ENCODE data around the gene MFAP3L.

GRCh38 chr4:169968999-169969398 is 57.2 kb downstream of the MFAP3L start:
- TF ChIP-seq OSR1 (CRISPR knock-in tag; IDR thresholded peaks at IDR 0.05) (no peak), CSDC2 (CRISPR knock-in tag; IDR thresholded peaks at IDR 0.05) (no peak), ZFP30 (CRISPR knock-in tag; IDR thresholded peaks at IDR 0.05) (no peak), ESRRG (CRISPR knock-in tag; IDR thresholded peaks at IDR 0.05) (no peak), ZFP3 (CRISPR knock-in tag; IDR thresholded peaks at IDR 0.05) (no peak), ZC3H10 (CRISPR knock-in tag; IDR thresholded peaks at IDR 0.05) (no peak), ZNF70 (CRISPR knock-in tag; IDR thresholded peaks at IDR 0.05) (no peak), ISL1 (CRISPR knock-in tag; IDR thresholded peaks at IDR 0.05) (peak; percentile 59), ZNF8 (CRISPR knock-in tag; IDR thresholded peaks at IDR 0.05) (no peak), RARB (CRISPR knock-in tag; IDR thresholded peaks at IDR 0.05) (no peak), TCF4 (CRISPR knock-in tag; IDR thresholded peaks at IDR 0.05; ENCODE audit: borderline replicate concordance) (no peak), GLIS3 (CRISPR knock-in tag; IDR thresholded peaks at IDR 0.05) (no peak)
- TF ChIP-seq, protein P1, sequence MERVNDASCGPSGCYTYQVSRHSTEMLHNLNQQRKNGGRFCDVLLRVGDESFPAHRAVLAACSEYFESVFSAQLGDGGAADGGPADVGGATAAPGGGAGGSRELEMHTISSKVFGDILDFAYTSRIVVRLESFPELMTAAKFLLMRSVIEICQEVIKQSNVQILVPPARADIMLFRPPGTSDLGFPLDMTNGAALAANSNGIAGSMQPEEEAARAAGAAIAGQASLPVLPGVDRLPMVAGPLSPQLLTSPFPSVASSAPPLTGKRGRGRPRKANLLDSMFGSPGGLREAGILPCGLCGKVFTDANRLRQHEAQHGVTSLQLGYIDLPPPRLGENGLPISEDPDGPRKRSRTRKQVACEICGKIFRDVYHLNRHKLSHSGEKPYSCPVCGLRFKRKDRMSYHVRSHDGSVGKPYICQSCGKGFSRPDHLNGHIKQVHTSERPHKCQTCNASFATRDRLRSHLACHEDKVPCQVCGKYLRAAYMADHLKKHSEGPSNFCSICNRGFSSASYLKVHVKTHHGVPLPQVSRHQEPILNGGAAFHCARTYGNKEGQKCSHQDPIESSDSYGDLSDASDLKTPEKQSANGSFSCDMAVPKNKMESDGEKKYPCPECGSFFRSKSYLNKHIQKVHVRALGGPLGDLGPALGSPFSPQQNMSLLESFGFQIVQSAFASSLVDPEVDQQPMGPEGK (CRISPR knock-in tag; IDR thresholded peaks at IDR 0.05; ENCODE audit: borderline replicate concordance) = no peak
